NCI-H1436 (cell line): Measurements from ENCODE around the gene MTERF4.

Experiments
- DNase-seq: peaks from one replicate; lab custom pipeline; 2025; lab: John Stamatoyannopoulos, UW

MTERF4 gene, protein sequence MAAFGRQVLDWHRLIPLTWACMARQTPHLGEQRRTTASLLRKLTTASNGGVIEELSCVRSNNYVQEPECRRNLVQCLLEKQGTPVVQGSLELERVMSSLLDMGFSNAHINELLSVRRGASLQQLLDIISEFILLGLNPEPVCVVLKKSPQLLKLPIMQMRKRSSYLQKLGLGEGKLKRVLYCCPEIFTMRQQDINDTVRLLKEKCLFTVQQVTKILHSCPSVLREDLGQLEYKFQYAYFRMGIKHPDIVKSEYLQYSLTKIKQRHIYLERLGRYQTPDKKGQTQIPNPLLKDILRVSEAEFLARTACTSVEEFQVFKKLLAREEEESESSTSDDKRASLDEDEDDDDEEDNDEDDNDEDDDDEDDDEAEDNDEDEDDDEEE

DNA sequence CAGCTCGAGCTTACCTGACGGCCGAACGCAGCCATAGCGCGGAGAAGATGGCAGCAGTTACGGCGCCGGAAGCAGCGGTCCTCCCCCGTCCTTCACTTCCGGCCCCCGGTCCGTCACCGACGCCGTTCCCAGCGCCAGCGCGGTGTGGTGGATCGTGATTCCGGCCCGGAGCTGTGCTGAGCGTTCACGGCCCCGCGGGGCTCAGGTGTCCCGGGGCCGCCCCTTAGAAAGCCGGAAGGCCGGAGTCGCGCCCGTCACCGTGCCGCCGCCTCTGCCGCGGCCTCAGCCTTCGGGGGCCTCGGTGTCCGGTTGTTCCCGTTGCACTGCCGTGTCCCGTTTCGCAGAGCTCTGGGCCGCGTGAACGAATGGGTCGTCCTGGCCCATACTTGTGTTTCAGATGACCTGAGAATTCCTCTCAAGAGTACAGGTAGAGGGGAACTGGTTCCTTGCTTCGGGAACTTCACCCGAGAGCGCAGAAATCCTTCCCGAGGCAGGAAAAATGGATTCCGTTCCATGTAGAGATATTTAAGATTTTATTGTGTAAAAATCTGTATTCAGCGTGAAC is at the start of gene MTERF4:
TSS of gene MTERF4 (minus strand) at position 49 of the 565 bp plus-strand sequence. CDS start at position 35, 14 bp downstream.
- peak; percentile 76 for DNase-seq

DNA sequence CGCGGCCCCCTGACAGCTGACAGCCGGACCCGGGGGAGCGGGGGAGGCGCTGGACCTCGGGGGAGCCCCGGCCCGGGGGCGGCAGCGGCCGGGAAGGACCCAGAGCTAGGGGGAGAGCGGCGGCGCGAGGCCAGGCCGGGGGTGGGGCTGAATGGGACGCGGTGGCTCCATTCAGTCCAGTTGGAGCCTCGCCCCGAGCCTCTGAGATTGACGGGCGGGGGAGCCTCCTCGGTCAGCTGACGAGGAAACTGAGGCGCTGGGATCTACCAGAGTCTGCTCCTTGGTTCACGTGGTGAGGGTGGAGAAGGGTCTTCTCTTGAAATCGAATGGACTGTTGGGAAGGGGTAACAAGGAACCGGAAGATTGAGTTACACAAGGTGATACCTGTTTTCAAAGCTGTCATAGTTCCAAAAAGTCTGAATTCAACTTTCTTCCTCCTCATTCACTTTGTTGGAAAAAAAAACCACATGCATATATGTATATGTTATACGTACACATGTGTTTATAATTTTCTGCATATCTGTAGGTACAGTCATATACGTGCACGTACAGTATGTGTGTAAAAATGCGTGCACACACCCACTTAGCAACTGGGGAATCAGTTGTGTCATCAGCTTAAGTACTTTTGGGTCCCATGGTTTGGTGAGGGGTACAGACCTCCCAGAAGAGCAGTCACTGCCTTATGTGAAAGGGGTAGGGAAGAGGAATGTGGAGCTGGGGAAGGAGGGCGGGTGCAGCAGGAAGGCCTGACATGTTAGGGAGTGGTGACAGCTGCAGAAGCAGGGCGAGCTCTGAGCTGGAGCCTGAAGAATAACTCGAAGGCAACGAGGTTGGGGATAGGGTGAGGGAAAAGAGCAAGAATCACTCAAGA is 48.8 kb upstream of the MTERF4 start:
- DNase-seq, result no peak

DNA sequence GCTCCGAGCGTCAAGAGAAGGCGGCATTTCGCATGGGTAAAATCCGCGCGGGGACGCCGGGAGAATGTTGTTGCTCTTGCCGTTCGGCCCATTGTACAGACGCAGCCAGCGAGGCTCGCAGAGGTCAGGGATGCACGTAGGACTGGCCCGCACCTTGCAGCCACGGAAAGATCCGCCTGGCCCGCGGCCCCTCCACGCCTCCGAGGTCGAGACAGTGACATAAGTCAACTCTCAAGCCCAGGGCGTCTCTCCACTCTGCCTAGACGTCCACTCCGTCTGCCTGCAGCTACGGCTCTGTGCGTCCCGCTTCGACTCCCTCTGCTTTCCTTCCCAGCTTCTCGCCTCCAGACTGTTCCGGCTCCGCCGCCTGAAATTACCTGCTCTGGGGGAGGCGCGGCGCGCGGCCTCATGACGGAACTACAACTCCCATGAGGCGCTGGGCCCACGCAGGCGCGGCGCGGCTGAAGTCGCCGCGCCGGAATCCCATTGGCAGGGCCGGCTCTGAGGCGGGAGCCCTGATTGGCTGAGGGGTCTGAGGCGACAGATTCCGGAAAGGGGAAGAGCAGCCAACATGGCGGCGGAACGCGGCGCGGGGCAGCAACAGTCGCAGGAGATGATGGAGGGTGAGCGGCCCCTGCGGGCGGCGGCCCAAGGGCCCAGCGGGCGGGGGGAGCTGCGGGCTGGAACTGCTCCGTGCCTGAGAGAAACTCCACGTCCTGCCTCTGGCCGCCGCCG is 48.0 kb upstream of the MTERF4 start, which contains the start of gene PPP1R7:
TSS of gene PPP1R7 (plus strand) at position 543 of the 735 bp plus-strand sequence. CDS start at position 572, 29 bp downstream.
- peak; percentile 94 for DNase-seq

DNA sequence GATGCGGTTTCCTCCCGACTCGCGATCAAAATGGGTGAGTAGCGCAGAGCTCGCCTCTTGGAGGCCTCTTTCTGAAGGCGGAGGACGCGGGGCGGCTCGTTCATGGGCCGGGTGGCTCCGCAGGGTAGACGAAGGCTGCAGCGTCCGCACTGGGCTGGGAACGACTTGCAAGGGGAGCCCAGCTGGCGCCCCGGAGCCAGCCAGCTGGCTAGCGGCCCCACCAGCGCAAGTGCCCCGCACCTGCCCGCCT is 47.5 kb upstream of the MTERF4 start:
- no peak for DNase-seq

DNA sequence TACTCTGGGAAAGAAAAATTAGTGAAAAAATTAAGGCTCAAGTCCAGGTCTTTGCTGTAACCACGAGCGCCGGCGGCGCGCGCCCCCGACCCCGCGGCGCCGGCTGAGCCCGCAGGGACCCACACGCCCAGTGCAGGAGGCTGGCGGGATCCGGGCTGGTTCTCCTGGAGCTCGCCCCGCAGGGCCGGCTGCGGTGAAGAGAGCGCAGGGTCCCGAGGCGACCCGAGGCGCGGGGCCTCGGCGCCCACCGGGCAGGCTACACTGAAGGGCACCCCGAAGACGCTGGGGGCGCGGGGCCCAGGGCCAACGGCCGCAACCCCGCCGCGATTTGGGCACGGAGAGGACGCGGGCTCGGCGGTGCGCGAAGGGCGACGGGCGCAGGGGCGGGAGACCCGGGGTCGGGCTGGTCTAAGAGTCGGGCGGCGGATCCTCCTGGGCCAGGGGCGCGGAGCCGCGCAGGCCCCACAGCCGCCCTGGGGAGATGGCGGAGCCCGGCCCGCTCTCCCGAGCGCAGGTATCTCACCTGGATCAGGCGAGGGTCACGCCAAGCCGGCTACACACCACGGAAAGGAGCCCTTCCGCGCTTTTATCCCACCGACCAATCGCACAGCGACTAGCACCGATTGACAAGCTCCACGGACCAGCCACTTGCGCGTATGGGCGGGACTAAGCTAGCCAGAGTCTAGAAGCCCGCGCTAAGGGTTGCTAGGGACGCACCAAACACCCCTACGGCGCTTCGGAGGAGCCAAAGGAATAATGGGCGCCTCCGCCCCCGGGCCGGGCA is 47.0 kb upstream of the MTERF4 start, which contains the start of gene PASK:
TSS of gene PASK (minus strand) at position 582 of the 784 bp plus-strand sequence. CDS start 6,440 bp downstream, outside the sequence.
- peak; percentile 97 for DNase-seq

DNA sequence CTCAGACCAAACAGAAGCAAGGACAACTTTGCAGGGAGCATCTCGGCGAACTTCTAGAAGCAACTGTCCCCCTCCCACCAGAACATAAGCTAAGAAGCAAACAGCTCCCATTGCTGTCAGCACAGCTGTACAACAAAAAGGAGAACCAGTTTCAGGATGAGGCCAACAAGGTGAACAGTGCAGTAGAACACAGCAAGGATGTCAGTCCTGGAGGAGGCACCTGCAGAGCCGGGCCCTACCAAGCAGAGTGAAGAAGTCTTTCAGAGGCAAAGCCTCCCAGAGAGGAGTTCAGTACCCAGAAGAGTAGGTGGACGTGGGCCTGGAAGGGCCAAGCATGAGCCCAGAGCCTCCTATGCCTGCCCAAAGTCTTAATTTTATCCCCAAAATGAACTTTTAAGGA is 46.2 kb upstream of the MTERF4 start:
- no peak for DNase-seq

DNA sequence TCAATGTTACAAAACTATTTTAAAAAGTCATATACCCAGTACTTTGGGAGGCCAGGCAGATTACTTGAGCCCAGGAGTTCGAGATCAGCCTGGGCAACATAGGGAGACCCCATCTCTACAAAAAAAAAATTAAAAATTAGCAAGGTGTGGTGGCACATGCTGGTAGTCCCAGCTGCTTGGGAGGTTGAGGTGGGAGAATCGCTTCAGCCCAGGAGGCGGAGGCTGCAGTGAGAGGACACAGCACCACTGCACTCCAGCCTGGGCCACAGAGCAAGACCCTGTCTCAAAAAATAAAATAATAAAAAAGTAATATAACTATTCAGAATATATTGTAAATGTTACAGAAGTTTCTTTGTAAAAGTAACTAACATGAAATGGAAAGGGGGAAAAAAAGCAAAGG is 45.2 kb upstream of the MTERF4 start:
- DNase-seq, result no peak

DNA sequence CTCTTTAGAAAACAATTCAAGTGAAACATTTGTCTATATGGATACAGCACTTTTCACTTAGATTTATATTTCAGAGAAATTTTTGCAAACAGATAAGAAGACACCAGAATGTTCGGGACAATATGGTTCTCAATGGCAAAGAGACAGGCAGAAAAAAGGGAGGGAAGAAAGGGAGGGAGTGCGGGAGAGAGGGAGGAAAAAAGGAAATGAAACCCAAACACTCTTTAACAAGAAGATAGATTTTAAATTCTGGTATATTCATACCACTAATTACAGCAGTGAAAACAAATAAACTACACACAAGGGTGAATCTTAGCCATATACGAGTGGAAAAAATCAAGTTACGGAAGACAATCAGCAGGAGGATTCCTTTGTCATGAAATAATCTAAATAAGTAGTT is 44.2 kb upstream of the MTERF4 start:
- no peak for DNase-seq

DNA sequence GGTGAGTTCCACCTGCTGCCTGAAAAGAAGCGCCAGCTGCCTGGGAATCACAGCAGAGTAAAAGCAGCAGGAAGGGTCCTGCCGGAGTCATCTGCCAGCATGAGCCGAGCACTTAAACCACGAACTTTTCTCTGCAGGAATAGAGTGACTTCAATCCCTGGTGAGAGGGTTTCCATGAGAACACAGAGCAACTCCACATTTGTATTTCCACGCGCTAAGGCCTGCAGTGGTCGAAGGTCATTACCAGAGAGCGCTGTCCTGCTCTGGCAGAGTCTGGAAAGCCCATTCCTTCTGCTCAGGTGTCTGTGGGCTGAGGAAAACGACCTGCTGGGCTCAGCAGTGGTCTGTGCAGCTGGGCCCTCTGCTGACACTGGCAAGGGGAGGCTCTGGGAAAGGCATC is 40.5 kb upstream of the MTERF4 start:
- no peak for DNase-seq

DNA sequence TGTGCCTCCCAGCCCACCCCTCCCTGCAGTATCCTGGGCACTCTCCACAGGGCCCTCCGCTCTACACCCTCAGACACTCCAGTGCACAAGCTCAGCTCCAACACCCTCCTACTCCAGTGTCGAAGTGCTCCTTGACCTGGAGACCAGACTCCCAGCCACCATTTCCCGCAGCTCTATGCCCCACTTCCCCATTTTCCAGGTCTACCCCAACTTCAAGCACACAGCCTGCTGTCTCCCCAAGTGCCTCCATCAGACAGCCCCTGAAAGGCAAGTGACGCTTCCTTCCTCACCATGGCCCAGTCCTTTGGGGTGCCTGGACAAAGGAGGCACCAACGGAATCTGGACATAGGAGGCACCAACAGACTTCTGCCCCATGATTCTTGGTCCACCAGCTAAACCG is 40.0 kb upstream of the MTERF4 start:
- no peak for DNase-seq

DNA sequence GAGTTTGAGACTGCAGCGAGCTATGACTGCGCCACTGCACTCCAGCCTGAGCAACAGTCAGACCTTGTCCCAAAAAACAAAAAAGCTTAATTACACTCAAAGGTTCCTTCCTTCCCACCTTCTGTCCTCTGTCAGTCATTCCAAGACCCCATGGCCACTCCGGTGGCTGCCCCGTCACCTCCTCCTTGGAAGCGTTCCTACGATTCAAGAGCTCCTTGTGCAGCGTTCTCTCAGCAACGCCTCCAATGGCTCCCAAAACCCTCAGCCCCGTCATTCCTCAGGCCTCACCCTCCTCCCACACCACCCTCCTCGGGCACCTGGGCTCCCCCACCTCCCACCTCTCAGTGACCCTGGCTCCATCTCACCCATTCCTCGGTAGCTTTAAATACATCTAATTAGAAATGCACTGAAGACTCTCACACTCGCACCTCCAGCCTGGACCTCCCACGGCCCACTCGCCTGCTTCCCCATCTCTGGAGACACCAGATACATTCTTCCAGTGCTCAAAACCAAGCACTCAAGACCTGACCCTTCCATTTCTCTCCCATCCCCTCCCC is 39.2 kb upstream of the MTERF4 start:
- DNase-seq, result no peak

DNA sequence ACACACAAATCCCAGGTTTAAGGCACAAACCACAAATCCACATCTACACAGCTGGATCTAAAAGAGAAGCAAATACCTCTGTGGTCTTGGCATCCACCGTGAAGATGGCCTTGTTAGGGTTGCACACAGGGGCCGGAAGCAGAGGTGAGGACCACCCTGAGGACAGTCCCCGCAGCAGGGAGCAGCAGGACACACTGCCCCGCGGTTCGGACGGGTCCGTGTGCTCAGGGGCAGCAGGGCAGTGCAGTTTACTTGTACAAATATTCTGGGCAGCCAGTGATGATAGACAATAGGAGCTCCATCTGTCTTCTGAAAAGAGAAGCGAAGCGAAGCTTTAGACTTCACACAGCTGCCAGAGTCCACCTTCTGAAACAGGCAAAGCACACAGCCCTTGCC is 38.4 kb upstream of the MTERF4 start:
- DNase-seq, result no peak

DNA sequence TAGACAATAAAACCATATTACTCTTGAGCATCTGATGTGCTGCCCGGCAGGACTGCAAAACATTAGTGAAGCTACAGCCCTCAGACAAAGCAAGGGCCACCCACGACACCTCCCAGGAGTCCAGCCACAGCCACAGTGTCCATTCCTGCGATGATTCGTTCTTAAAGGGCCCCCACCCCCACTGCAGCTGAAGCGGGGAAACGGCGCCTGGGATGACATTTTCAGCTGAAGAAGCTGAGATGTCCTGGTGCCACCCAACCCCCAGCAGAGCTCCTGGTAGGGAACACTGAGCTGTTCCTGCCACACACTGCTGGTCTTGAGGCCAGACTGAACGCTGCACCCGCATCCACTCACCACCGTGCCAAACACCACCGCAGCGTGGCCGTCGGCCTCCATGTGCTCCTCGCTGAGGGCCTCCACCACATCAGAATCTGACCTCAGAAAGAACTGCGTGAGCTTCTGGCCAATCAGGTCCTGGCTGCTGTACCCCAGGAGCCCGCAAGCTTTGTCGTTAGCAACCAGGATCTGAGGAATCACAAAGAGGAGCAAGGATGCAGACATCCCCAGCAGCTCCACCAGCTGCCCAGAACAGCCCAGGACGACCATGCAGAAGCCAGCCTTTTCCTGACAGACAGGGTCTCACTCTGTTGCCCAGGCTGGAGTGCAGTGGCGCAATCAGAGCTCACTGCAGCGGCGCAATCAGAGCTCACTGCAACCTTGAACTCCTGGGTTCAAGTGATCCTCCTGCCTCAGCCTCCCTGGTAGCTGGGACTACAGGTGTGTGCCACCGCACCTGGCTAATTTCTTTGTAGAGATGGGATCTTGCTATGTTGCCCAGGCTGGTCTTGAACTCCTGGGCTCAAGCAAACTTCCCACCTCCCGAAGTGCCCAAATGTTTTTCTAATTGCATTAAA is 37.7 kb upstream of the MTERF4 start:
- DNase-seq, result no peak

DNA sequence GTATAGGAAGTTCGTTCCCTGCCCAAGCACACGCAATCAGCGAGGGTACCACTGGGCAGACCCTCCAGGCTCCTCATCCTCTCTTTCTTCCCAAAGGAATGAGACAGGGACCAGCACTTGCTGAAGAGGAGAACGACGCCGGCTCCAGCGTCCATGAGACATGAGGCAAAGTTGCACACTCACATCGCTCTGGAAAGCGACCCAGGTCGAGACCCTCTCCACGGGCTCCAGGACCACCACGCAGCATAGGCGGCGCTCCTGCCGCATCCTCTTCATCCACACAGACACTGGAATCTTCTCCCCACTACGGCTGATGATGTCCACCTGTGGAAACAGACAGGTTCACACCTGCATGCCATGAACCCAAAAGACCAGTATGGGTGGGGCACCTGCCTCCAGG is 36.4 kb upstream of the MTERF4 start:
- no peak for DNase-seq

DNA sequence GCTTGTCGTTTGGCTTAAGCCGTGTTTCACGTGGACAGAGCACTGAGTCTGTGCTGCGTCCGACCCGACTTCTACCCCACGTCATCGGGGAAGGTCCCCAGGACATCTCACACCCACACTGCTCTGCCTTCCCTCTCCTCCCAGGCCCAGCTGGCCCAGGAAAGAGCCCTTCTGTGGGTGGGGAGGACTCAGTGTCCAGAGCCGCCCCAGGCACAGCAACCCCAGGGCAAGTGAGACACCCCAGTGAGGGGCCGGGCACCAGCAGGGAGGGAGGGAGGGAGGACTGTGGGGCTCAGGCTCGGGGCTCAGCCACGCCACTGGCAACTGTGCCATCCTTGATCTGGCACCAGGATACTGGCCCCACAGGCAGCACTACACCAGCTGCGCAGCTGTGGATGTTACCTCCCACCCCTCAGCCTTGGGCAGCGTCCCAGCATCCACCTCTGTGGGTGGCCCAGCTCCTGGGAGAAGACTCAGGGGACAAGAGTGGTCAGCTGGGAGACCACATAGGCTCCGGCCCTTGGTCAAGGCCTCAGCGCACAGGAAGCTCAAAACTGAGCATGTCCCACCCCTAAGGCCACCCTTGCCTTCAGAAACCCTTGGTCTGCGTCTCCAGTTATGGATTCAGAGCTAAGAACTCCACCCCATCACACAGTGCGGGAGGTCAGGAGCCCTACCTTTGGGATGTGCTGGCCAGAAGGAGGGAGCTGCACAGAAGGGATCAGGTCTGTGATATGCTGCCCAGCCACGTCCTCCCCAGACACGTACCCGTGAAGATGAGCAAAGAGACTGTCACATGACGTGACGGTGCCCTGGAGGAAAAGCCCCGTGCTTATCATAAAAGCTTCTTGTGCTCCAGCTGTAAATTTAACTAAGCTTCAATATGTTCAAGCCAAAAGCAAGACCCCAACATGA is 35.4 kb upstream of the MTERF4 start:
- DNase-seq, result no peak

DNA sequence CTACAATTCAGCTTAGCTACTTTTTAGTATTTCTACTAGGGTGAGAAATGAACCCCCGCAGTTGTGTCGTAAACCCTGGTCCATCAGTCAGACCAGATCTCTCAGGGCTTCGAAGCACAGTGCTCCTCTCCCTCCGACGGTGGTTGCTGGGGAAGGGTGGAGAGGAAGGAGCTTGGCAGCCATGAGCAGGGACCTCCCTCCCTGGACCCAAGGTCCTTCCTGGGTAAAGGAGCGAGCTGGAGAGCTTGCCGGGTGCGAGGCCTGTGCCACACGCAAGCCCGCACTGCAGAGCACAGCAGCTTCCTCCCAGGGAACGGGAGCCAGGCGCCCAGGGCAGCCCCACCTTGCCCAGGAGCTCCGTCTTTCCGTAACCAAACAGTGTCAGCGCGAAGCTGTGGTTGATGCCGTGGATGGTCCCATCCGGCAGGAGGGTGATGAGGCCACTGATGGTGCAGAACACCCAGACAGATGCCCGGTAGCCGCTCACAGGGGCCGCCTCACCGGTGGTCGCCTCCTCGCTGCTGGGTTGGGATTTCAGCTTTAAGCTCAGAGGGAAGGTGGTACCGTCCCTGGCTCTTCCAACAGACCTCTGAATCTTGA is 34.7 kb upstream of the MTERF4 start:
- no peak for DNase-seq

DNA sequence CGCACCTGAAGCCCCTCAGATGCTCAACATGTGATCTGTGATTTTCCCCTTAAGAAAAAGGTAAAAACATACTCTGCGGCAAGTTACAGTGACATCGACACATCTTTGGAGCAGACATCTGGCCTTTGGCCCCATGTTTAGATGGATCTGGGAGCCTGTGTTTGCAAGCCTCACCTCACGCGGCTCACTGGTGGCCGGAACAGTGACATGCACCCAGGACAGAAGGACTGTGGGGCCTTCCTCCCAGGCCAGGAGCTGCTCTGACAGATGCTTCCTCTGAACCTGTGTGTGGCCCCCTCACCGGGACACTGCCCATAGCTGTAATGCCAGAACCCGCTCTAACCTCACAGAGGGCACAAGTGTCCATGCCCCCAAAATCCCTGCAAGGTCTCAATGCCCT is 34.1 kb upstream of the MTERF4 start:
- DNase-seq, result no peak

DNA sequence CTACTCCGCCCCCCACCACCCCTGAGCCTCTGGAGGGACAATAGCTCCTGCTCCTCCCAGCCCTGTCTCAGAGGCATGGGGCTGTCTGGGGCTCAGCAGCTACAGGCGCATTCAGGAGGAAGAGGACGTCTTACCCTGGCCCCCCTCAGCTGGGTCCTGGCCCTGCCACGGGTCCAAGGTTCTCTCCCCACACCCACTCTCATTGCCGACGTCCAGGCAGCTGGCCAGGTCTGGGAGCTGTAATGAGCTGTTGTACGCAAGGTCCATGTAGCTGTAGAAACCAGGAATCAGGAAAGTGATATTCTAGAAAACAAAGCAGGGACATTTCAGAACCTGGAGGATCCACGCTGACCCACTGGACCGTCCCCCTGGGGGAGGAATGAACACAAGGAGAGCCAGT is 33.6 kb upstream of the MTERF4 start:
- no peak for DNase-seq

DNA sequence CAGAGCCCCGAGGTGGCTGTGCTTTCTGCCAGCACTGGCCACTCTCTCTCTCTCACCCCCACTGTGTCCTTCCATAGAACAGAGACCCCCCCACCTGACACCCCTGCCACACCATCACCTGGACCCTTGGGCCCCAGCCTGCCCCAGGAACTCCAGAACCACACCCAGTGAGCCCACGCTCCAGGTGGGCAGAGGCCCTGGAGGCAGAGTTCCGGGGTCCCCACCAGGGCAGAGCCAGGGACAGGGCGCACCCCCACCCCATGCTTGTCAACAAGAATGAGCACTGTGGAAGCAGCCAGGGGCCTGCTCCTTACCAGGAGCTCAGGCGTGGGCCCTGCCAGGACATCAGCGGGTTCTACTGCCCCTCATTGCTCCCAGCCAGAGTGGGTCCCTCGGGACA is 32.6 kb upstream of the MTERF4 start:
- DNase-seq, result no peak
